HAP-1 (cell line): ENCODE measurements around the gene FYB1.
A peak's percentile ranks its signal among the peaks of the same experiment; 100 is the strongest.
"Not testable (repeated sequence)": the region's sequence is repeated elsewhere in the genome, so short reads cannot be mapped to it uniquely, and the experiment has no call there.

Experiments used
- DNase-seq, 2 experiments: peaks; one replicate each; pipeline ENCODE4 v3.0.0-alpha.2; 2016 to 2020; ENCODE audit warnings: low spot score in 2 of 2
- H3K27me3 ChIP-seq: fragments of 250-450 bp; sonication (Bioruptor Pico); 2 replicates; pipeline ENCODE4 v1.5.1; 2020; ENCODE audit warnings: low read depth, mild to moderate bottlenecking, moderate library complexity
- H3K36me3 ChIP-seq: fragments of 250-450 bp; sonication (Bioruptor Pico); replicated peaks from 2 replicates; pipeline ENCODE4 v1.5.1; 2020; ENCODE audit warnings: mild to moderate bottlenecking
- H3K4me1 ChIP-seq: fragments of 250-450 bp; sonication (Bioruptor Pico); 2 replicates; pipeline ENCODE4 v1.5.1; 2020; ENCODE audit warnings: mild to moderate bottlenecking
- H3K4me3 ChIP-seq: fragments of 250-450 bp; sonication (Bioruptor Pico); 2 replicates; pipeline ENCODE4 v1.5.1; 2020; ENCODE audit warnings: mild to moderate bottlenecking, moderate library complexity
- H3K9me3 ChIP-seq: fragments of 250-450 bp; sonication (Bioruptor Pico); 2 replicates; pipeline ENCODE4 v1.5.1; 2020; ENCODE audit warnings: mild to moderate bottlenecking, moderate library complexity
- in situ Hi-C: fragments of 300-500 bp; cut with MboI; formaldehyde crosslinking; loops from 3 replicates; pipeline ENCODE4 v1.14.3; 2020; ENCODE audit warnings: low sequenced_read_pairs, inconsistent platforms, mixed read lengths

FYB1 gene

DNA sequence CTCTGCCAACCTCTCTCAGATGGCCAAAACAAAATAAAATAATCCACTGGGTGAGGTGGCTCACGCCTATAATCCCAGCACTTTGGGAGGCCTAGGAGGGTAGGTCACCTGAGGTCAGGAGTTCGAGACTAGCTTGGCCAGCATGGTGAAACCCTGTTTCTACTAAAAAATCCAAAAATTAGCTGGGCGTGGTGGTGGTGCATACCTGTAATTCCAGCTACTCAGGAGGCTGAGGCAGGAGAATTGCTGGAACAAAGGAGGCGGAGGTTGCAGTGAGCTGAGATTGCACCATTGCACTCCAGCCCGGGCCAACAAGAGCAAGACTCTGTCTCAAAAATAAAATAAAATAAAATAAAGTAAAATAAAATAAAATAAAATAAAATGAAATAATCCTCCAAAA lies 2.3 kb upstream of the FYB1 start:
- H3K36me3 ChIP-seq, H3K4me1 ChIP-seq, H3K4me3 ChIP-seq, H3K9me3 ChIP-seq, H3K27me3 ChIP-seq, DNase-seq: not testable (repeated sequence)
- in situ Hi-C loops = loop anchor here (25.0 kb wide), 1 partner anchor 341 kb away; no protein-coding TSS in a partner anchor

DNA sequence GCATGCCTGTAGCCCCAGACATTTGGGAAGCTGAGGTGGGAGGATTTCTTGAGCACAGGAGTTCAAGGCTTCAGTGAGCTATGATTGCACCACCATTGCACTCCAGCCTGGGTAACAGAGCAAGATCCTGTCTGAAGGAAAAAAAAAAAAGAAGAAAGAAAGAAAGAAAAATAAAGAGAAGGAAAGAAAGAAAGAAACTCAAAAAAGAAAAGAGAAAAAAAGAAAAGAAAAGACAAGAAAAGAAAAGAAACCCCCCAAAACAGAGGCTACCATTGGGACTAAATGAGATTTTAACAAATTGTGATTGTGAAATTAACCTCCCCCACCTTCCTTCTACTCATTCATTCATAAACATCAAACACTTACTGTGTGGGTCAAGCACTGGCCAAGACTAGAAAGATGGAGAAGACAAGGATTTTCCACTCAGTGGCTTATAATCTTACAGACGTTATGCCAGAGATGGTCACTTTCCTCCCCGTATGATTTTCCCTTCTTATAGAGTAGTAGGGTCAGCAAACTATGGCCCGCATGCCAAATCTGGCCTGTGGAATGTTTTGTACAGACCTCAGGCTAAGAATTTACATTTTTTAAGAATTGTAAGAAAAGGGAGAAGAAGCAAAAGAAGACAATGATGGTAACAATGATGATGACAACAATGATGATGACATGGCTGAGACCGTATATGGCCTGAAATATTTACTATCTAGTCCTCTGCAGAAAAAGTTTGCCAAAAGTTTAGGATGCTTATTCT lies 1.1 kb upstream of the FYB1 start:
- Histone ChIP-seq H3K4me3 (no peak overlapping the region), H3K36me3 (no peaks in the 10 kb centered on the region), H3K4me1 (no peaks in the 10 kb centered on the region), H3K9me3 (no peaks in the 10 kb centered on the region), H3K27me3 (no peaks in the 10 kb centered on the region)
- in situ Hi-C loops = loop anchor here (25.0 kb wide), 1 partner anchor 342 kb away; no protein-coding TSS in a partner anchor
- DNase-seq = no peak

DNA sequence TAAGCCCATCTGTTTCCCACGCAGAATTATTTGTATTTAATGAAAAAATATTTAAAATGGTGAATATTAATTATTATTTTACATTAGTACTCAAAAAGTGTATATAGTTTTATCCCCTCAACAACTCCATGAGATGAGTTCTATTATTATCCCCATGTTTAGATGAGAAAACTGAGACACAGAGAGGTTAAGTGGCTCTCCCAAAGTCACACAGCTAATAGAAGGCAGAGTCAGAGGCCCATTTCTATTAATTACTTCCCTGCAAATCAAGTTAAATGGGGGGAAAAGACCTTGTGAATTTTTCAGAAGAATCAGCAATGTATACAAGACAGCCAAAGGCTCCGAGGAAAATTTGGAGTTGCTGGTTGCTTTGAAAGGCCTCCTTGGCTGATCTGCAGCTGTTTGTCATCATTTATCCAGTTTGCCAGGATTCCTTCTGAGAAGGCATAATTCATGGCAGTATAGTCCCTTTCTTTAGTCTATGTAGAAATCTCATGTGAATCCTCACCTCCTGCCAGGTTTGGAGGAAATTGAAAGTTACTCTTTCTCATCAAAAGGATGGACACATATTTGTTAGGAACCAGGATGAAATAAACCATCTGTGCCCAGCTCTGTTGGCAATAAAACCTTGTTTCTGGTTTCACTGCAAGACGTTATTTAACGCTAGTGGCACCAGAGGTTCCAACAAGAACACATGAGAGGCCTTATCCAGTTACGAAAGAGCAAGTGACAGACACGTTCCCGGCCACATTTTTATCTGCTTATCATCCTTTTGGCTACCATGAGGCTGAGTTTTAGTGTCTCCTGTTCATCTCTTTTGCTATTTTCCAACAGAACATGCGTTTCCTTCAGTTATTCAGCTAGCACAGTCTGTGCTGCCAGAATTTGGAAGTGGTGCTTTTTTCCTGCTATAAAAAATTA lies 621 bp downstream of the FYB1 start:
- no peaks in the 10 kb centered on the region for H3K4me1 ChIP-seq
- no peaks in the 10 kb centered on the region for H3K9me3 ChIP-seq
- no peaks in the 10 kb centered on the region for H3K36me3 ChIP-seq
- no peak overlapping the region for H3K4me3 ChIP-seq
- DNase-seq = no peak
- in situ Hi-C loops = loop anchor here (25.0 kb wide), 1 partner anchor 344 kb away; no protein-coding TSS in a partner anchor
- H3K27me3 ChIP-seq = no peaks in the 10 kb centered on the region

DNA sequence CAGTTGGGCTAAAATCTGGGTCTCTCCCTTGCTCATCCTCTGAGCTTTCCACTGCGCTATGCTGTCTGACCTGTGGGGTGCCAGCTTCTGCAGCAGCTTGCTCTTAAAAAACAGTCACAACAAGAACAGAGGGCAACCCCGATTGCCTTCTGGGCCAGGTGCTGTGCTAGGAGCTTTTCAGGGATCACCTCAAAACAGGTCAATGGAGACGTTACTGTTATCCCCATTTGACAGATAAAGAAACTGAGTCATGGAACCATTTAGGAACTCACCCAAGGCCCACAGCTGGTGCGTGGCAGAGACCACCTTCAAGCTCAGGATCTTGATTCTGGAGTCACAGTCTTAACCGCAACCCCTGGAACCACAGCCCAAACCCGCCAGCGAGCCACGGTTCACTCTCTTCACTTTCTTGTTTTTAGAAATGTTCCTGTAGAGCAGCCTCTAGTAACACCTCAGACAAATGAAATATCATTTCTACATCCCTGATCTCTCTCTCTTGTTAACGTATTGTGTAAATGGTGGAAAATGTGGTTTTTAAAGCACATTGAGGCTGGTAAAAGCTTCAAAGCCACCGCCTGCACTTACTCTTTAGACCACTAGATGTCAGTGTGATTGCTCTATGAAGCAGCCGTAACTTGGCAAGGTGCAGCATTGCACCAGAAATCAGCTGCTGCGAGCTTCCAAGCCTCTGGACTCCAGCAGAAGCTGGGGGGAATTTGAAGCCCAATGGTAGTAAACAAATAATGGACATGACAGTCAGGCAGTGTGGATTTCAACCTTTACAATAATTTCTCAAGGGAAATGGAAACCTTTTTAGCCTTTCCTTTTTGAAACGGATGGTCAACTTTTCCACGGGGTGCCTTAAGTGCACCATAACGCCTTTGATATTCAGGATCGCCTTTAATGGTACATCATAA lies 1.7 kb downstream of the FYB1 start:
- no peaks in the 10 kb centered on the region for H3K4me1 ChIP-seq
- H3K36me3 ChIP-seq = no peaks in the 10 kb centered on the region
- H3K9me3 ChIP-seq = no peaks in the 10 kb centered on the region
- in situ Hi-C loops = loop anchor here (25.0 kb wide), 1 partner anchor 345 kb away; no protein-coding TSS in a partner anchor
- DNase-seq = peak; percentile 57 to 72
- peaks cover 3% of the 10 kb centered on the region for H3K27me3 ChIP-seq
- H3K4me3 ChIP-seq = no peak overlapping the region

DNA sequence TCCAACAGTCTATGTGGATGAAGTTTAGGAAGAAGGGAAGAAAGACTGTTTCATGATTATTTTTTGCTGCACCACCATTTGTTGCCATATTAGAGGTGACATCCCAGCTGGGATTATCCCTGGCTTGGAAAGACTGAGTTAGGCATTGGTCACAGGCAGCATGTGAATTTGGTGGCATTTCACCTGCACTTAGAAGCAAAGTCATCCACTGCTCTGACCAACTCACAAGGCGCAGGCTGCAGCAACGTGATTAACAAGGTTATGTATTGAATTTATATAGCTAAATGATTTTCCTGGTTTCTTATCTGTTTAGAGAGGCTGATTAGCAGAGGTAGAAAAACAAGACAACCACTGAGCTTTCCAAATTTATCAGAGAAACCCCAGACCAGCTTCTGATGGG lies 2.7 kb downstream of the FYB1 start:
- H3K4me3 ChIP-seq = no peak overlapping the region
- no peaks in the 10 kb centered on the region for H3K4me1 ChIP-seq
- DNase-seq = no peak
- in situ Hi-C loops = loop anchor here (25.0 kb wide), 1 partner anchor 346 kb away; no protein-coding TSS in a partner anchor
- H3K36me3 ChIP-seq = no peaks in the 10 kb centered on the region
- no peaks in the 10 kb centered on the region for H3K9me3 ChIP-seq
- peaks cover 3% of the 10 kb centered on the region for H3K27me3 ChIP-seq

GRCh38 chr5:39215857-39216256 lies 3.5 kb downstream of the FYB1 start:
- no peaks in the 10 kb centered on the region for H3K9me3 ChIP-seq
- no peaks in the 10 kb centered on the region for H3K4me1 ChIP-seq
- in situ Hi-C loops = loop anchor here (25.0 kb wide), 1 partner anchor 346 kb away; no protein-coding TSS in a partner anchor
- H3K27me3 ChIP-seq = peaks cover 3% of the 10 kb centered on the region
- H3K4me3 ChIP-seq = no peak overlapping the region
- H3K36me3 ChIP-seq = no peaks in the 10 kb centered on the region
- no peak for DNase-seq

GRCh38 chr5:39214912-39215709 lies 4.3 kb downstream of the FYB1 start:
- in situ Hi-C loops = loop anchor here (25.0 kb wide), 1 partner anchor 347 kb away; no protein-coding TSS in a partner anchor
- no peak for DNase-seq
- Histone ChIP-seq H3K9me3 (no peaks in the 10 kb centered on the region), H3K36me3 (no peaks in the 10 kb centered on the region), H3K4me3 (no peak overlapping the region), H3K4me1 (no peaks in the 10 kb centered on the region), H3K27me3 (peaks cover 3% of the 10 kb centered on the region)

- in situ Hi-C loops = loop anchor here (25.0 kb wide), 1 partner anchor 349 kb away; no protein-coding TSS in a partner anchor
- no peak for DNase-seq
- Histone ChIP-seq H3K36me3 (no peaks in the 10 kb centered on the region), H3K27me3 (peaks cover 3% of the 10 kb centered on the region), H3K4me3 (no peak overlapping the region), H3K9me3 (no peaks in the 10 kb centered on the region), H3K4me1 (no peaks in the 10 kb centered on the region)
Observed at GRCh38 chr5:39213447-39214207, 5.7 kb downstream of the FYB1 start.

DNA sequence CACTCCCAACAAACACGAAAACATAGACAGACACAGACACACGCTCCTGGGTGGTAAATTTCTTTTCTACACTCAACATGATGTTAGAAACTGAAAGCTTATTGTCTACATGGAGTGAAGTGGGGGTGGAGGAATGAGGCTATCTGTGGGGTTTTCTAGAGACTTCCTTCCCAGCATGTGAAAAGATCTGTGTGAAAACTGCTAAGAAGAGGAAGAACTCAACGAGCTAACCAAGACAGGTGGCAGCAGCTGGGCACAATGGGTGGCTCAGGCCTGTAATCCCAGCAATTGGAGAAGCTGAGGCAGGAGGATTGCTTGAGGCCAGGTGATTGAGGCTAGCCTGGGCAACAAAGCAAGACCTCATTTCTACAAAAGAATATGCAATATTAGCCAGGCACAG lies 7.6 kb downstream of the FYB1 start:
- in situ Hi-C loops = loop anchor here (25.0 kb wide), 1 partner anchor 351 kb away; no protein-coding TSS in a partner anchor
- no peak for DNase-seq
- no peaks in the 10 kb centered on the region for H3K4me1 ChIP-seq
- H3K36me3 ChIP-seq = no peaks in the 10 kb centered on the region
- H3K9me3 ChIP-seq = no peaks in the 10 kb centered on the region
- no peak overlapping the region for H3K4me3 ChIP-seq
- H3K27me3 ChIP-seq = peaks cover 5% of the 10 kb centered on the region

DNA sequence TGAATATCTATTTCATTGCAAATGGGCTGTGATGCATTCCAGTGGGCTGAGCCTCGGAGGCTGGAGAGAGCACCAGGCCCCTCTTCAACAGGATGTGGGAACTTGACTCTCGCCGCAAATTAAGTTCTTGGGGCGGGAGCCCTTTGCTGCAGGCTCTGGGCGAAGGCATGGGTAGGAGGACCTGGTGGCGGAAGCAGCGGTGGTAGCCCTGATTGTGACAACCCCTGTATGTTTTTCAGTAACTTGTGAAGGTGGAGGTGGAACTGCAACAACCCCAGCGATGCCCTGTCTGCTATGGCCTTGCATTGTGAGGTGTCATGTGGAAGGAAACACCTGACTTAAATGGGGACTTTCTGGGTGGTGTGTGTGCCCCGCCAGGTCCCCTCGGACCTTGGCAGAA lies 9.4 kb downstream of the FYB1 start:
- no peaks in the 10 kb centered on the region for H3K36me3 ChIP-seq
- H3K9me3 ChIP-seq = no peaks in the 10 kb centered on the region
- no peaks in the 10 kb centered on the region for H3K4me1 ChIP-seq
- DNase-seq = no peak
- in situ Hi-C loops = loop anchor here (25.0 kb wide), 1 partner anchor 352 kb away; no protein-coding TSS in a partner anchor
- H3K4me3 ChIP-seq = no peak overlapping the region
- peaks cover 5% of the 10 kb centered on the region for H3K27me3 ChIP-seq

GRCh38 chr5:39208471-39208870 lies 10.9 kb downstream of the FYB1 start:
- in situ Hi-C loops = loop anchor here (25.0 kb wide), 1 partner anchor 354 kb away; no protein-coding TSS in a partner anchor
- Histone ChIP-seq H3K4me1 (no peaks in the 10 kb centered on the region), H3K36me3 (no peaks in the 10 kb centered on the region), H3K27me3 (peaks cover 5% of the 10 kb centered on the region), H3K4me3 (no peak overlapping the region), H3K9me3 (no peaks in the 10 kb centered on the region)
- DNase-seq = no peak
